ENCODE measurements around the gene CNTN1. TPM values are rescaled to one million over a fixed set of nuclear protein-coding genes. Genes with fewer than 3 reads are reported as not detected.

CNTN1 gene
- total and polyA plus RNA-seq, 9 of the 15 experiments (the other 6 are each of a cell fraction or from before 2014, with no cell fraction given) = 0.16 TPM; not detected in 8

- Histone ChIP-seq H3K36me3 (ENCODE audit: control insufficient read depth, insufficient read depth, low read length) (no peaks in the 10 kb centered on the region), H3K4me1 (replicated peaks in 1 of 2; ENCODE audit: control insufficient read depth in 2 of 2, insufficient read depth in 2 of 2, low read length in 2 of 2) (no peaks in the 10 kb centered on the region), H3K9me3 (replicated peaks; ENCODE audit: control insufficient read depth, insufficient read depth, low read depth, low read length) (no peaks in the 10 kb centered on the region), H3K9ac (ENCODE audit: insufficient read depth in 1 of 2, low read depth in 2 of 2, low read length in 2 of 2) (no peak overlapping the region), H2AFZ (ENCODE audit: low read depth, low read length) (no peak overlapping the region), H3K27ac (ENCODE audit: extremely low read depth, low read depth, low read length) (no peak overlapping the region), H3K4me2 (ENCODE audit: insufficient read depth, low read length) (no peak overlapping the region), H4K20me1 (replicated peaks; ENCODE audit: control insufficient read depth, insufficient read depth, low read length) (no peaks in the 10 kb centered on the region), H3K27me3 (ENCODE audit: control insufficient read depth in 2 of 2, insufficient read depth in 2 of 2, low read length in 2 of 2) (no peaks in the 10 kb centered on the region), H3K4me3 (no peak overlapping the region), H3K9me1 (ENCODE audit: control insufficient read depth, insufficient read depth, low read length) (no peaks in the 10 kb centered on the region), H3K79me2 (ENCODE audit: control insufficient read depth, insufficient read depth, low read length) (no peaks in the 10 kb centered on the region)
- ChIA-PET CTCF (ENCODE audit: low intra/inter-chr PET ratio) (no interaction called here), POLR2A (no interaction called here)
- no TSS peak for BruUV-seq (replicated peaks)
- intact Hi-C loops (cut with micrococcal nuclease) (no loop called here), in situ Hi-C loops (cut with MboI) (no loop called here)
- DNase-seq (ENCODE audit: extremely low read depth in 1 of 4, low spot score in 3 of 4) (no peak), FAIRE-seq (no peak), ATAC-seq (no peak)
- TF ChIP-seq MBD2 (IDR thresholded peaks at IDR 0.05; ENCODE audit: borderline replicate concordance, low read depth) (no peak), PHF20 (IDR thresholded peaks at IDR 0.05; ENCODE audit: partially characterized antibody) (no peak), ZBTB12 (CRISPR knock-in tag; IDR thresholded peaks at IDR 0.05) (no peak), CGGBP1 (CRISPR knock-in tag; IDR thresholded peaks at IDR 0.05) (no peak), ZNF134 (CRISPR knock-in tag; conservative IDR thresholded peaks at IDR 0.05) (no peak), ZFP30 (CRISPR knock-in tag; IDR thresholded peaks at IDR 0.05; ENCODE audit: borderline replicate concordance) (no peak), ILK (tag; IDR thresholded peaks at IDR 0.05; ENCODE audit: borderline replicate concordance, low read depth) (no peak)
- WGBS (ENCODE audit: insufficient coverage, low coverage, missing lambda C conversion rate) = 0% methylated on average over 1 of the region's 1 CpG
These were observed 342.4 kb downstream of the CNTN1 start for GRCh38 chr12:41034686-41035085.
